Measurements from ENCODE around the gene HBG1. TPM values are rescaled to one million over a fixed set of nuclear protein-coding genes. Genes with fewer than 3 reads are reported as not detected.
"Not testable (repeated sequence)": the region's sequence is repeated elsewhere in the genome, so short reads cannot be mapped to it uniquely, and the experiment has no call there.

The HBG1 gene
- total RNA-seq, result not detected in 2 replicates

DNA sequence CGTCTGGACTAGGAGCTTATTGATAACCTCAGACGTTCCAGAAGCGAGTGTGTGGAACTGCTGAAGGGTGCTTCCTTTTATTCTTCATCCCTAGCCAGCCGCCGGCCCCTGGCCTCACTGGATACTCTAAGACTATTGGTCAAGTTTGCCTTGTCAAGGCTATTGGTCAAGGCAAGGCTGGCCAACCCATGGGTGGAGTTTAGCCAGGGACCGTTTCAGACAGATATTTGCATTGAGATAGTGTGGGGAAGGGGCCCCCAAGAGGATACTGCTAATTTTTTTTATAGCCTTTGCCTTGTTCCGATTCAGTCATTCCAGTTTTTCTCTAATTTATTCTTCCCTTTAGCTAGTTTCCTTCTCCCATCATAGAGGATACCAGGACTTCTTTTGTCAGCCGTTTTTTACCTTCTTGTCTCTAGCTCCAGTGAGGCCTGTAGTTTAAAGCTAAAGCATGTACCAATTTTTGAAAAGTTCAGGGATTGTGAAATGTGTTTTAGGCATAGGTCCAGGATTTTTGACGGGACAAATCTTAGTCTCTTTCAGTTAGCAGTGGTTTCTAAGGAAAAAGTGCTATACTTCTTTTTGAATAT, at the start of gene HBG1:
Gene HBG1 (minus strand): TSS at position 51 of the 590 bp plus-strand sequence. CDS start 53 bp downstream, outside the sequence.
- DNase-seq (ENCODE audit: low read depth in 2 of 2), result not testable (repeated sequence)

DNA sequence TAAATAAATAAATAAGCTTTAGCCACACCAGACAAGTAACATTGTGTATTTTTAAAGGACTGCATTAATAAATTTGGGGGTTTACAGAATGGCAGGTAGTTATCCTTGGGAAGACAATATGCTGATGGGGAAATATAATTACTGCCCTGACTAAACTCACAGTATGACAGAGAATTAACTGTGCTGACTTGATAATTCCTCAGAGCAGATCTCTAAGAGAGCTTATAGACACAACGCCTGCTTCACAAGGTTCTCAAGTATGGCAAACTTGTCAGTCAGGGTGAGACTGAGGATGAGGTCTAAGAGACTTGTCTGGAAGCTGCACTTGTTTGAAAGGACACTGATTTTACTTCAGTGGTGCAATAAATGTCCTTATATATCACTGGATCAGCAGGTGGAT, 48.8 kb upstream of the HBG1 start:
- DNase-seq (ENCODE audit: low read depth in 2 of 2), result no peak

DNA sequence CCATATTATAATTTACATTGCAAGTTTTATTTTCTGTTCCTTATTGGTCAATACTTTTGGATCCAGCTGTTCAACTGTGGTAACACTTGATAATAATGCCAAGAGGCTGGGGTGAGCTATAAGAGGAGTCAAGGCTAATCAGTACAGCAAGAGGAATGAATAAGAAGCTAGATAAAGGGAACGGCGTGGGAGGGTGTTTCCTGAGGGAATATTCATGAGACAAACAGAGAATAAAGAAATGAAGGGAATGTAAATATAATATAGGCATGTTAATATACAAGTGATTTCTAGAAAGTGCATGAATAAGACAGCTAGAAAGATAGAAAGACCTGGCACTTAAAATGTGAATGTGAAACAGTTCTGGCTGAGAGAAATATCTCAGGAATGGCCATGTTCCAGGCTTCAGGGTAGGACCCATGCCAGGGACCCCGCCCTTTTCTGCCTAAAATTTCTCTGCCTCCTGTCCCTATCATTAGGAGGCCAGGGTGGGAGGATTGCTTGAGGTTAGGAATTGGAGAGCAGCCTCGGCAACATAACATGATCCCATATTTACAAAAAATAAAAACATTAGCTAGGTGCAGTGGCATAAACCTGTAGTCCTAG, 48.2 kb upstream of the HBG1 start:
- no peak for DNase-seq (ENCODE audit: low read depth in 2 of 2)

DNA sequence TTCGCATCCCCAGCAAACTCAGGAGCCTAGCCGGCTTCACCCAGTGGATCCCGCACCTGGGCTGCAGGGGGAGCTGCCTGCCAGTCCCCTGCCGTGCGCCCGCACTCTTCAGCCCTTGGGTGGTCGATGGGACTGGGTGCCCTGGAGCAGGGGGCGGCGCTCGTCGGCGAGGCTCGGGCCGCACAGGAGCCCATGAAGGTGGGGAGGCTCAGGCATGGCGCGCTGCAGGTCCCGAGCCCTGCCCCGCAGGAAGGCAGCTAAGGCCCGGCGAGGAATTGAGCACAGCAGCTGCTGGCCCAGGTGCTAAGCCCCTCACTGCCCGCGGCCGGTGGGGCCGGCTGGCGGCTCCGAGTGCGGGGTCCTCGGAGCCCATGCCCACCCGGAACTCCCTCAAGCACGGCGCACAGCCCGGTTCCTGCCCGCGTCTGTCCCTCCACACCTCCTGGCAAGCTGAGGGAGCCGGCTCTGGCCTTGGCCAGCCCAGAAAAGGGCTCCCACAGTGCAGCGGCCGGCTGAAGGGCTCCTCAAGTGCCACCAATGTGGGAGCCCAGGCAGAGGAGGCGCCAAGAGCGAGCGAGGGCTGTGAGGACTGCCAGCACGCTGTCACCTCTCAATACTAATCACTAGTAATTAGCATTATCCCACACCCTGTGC, 44.8 kb upstream of the HBG1 start:
- not testable (repeated sequence) for DNase-seq (ENCODE audit: low read depth in 2 of 2)

DNA sequence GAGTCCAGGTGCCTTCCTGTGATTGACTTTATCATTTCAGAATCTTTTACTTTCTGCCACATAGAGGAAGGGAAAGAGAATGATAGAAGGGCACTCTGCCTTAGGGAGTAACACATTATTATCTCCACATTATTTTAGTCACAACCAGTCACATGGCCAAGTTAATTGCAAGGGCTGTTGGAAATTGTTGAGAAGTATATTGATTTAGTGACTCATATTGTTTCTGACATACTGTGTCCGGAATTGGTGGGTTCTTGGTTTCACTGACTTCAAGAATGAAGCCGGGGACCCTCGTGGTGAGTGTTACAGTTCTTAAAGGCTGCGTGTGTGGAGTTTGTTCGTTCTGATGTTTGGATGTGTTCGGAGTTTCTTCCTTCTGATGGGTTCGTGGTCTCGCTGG, 43.4 kb upstream of the HBG1 start:
- no peak for DNase-seq (ENCODE audit: low read depth in 2 of 2)

DNA sequence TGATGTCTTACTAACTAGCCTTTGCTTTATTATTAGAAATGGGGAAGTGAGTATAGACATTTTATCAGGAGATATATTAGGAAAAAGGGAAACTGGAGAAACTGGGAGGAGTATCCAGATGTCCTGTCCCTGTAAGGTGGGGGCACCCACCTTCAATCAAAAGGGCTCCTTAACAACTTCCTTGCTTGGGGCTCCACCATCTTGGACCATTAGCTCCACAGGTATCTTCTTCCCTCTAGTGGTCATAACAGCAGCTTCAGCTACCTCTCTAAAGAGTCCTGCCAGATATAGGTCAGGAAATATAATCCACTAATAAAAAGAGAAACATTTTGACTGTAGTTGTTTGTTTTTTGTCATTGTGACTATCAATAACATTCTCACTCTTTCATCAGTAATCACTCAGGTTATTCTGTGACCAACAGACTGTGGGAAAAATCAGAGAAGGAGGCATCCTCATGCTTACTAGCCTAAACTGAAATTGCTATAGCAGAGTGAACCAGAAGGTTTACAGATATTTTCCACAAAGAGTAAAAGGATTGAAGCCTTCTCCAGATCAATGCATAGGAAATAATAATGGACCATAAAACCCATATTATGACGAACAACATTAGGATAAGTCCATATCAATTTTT, 41.7 kb upstream of the HBG1 start:
- DNase-seq (ENCODE audit: low read depth in 2 of 2), result peak in 1 of 2 donors; percentile 40

DNA sequence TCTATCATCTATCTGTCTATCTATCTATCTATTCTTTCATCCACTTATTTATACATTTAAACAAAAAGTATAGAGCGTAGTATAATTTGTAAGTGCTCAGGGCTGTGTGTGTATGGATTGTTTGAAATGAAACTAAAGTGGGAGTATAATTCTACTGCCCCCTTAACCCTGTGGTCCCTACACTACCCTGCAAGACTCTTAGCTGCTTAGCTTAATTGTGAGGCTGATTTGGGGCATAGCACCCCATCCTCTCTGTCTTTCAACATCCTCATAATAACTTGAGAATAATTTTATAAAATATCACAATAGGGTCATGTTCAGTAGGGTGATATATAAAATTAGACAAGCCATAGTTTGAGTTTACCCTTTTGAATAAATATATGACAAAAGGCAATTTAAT, 40.4 kb upstream of the HBG1 start:
- DNase-seq (ENCODE audit: low read depth in 2 of 2), result no peak

DNA sequence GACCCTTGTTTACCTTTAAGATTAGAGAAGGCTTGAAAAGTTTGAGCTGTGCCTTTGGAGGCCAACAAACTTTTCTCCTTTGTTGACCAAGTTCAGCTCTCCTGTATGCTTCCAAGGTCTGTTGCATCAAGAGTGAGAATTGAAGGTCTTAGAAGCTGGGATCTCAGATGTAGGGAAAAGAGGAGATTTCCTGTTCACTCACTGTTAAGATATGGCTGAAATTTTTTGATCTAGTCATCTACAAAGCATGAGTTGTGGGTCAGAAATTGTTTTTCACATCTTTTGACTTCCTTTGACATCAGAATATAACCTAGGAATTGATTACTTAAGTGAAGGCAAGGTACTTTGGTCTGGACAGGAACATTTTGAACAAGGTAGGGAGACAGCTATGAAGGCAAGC, 40.0 kb upstream of the HBG1 start:
- DNase-seq (ENCODE audit: low read depth in 2 of 2), result no peak

DNA sequence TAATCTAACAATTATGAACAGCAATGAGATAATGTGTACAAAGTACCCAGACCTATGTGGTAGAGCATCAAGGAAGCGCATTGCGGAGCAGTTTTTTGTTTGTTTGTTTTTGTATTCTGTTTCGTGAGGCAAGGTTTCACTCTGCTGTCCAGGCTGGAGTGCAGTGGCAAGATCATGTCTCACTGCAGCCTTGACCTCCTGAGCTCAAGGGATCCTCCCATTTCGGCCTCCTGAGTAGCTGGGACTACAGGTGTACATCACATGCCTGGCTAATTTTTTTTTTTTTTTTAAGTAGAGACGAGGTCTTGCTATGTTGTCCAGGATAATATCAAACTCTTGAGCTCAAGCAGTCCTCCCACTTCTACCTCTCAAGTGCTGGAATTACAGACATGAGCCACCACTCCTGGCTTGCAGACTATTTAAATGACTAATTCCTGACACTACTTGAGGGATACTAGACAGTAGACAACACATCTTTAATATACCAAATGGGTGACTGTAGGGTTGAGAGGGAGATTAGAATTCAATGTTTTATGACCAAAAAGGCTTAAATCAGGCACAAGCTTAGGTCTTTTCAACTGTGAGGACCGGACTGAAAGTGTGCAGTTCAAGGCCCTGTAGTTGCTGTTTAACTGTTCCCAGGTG, 39.4 kb upstream of the HBG1 start:
- DNase-seq (ENCODE audit: low read depth in 2 of 2), result no peak

DNA sequence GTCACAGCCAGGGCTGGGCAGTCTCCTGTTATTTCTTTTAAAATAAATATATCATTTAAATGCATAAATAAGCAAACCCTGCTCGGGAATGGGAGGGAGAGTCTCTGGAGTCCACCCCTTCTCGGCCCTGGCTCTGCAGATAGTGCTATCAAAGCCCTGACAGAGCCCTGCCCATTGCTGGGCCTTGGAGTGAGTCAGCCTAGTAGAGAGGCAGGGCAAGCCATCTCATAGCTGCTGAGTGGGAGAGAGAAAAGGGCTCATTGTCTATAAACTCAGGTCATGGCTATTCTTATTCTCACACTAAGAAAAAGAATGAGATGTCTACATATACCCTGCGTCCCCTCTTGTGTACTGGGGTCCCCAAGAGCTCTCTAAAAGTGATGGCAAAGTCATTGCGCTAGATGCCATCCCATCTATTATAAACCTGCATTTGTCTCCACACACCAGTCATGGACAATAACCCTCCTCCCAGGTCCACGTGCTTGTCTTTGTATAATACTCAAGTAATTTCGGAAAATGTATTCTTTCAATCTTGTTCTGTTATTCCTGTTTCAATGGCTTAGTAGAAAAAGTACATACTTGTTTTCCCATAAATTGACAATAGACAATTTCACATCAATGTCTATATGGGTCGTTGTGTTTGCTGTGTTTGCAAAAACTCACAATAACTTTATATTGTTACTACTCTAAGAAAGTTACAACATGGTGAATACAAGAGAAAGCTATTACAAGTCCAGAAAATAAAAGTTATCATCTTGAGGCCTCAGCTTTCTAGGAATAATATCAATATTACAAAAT, 38.6 kb upstream of the HBG1 start:
- DNase-seq (ENCODE audit: low read depth in 2 of 2), result no peak

DNA sequence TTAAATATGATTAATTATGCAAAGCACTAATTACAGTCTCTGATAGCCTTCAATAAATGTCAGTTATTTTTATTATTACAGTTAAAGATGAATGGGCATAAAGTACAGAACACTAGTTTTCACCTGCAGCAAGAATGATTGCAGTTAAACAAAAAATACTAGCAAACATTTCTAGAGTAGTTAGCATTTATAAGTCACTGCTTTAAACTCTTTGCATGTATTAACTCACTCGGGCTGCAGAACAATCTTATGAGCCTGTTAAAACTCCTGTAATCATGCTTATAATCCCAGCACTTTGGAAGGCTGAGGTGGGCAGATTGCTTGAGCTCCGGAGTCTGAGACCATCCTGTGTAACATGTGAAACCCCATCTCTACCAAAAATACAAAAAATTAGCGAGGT, 37.2 kb upstream of the HBG1 start:
- DNase-seq (ENCODE audit: low read depth in 2 of 2), result no peak

DNA sequence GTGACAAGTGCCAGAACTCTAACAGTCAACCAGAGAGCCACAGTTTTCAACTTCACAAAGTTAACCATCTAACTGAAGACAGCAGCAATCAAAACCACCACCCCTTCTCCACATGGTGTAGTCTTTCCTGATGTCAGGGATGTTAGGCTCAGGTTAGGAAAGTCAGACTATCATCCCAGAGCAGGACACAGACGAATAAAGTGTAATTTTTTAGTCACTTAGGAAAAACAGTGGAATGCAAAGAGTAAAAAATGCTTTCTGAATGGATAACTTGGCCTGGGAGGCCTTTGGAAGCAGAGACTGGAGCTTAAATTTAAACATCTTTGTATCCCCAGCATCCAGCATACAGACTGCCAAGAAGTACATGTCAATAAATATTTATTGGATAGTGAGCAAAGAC, 36.7 kb upstream of the HBG1 start:
- no peak for DNase-seq (ENCODE audit: low read depth in 2 of 2)

DNA sequence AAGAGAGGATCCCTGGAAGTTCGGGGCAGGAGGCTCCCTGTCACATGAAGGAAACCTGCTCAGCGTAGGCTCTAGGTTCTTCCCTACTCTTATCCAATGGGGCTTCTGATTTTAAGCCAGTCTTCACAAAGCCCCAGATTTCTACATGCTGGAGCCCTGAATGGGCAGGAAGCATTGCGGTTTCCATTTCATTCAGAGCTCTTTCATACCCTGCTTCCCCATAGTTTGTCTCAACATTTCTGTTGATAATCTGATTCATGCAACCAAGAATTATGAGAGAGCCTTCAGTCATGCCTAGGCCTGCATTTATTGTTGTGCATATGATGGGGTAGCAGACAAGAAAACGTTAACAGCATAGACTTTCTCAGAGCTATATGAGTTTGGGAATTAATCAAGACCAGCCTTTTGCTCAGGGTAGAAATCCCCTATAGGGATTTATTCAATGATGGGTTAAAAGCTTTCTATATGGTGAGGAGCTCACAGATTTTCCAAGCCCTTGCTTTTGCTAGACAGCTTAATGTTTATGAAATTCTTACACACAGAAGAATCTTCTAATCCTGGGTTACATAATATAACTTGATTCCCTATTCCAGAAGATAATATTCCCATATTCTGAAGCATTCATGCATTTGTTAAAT, 36.2 kb upstream of the HBG1 start:
- no peak for DNase-seq (ENCODE audit: low read depth in 2 of 2)

DNA sequence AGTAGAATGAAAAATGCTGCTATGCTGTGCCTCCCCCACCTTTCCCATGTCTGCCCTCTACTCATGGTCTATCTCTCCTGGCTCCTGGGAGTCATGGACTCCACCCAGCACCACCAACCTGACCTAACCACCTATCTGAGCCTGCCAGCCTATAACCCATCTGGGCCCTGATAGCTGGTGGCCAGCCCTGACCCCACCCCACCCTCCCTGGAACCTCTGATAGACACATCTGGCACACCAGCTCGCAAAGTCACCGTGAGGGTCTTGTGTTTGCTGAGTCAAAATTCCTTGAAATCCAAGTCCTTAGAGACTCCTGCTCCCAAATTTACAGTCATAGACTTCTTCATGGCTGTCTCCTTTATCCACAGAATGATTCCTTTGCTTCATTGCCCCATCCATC, 35.0 kb upstream of the HBG1 start:
- no peak for DNase-seq (ENCODE audit: low read depth in 2 of 2)

DNA sequence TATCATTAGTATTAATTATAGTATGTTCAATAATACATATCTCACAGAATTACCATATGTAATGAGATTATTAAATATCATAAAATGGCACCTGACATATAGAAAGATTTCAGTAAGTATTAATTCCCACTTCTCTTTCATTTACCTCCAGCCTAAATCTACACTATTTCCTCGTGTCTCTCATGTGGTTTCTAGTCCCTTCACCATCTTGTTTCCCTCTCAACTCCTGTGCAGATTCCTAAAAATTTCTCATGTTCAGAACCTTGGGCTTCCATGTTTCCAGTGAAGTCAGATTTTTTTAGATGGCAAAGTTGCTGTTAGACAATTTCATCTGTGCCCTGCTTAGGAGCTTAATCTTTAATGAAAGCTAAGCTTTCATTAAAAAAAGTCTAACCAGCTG, 34.2 kb upstream of the HBG1 start:
- DNase-seq (ENCODE audit: low read depth in 2 of 2), result no peak

DNA sequence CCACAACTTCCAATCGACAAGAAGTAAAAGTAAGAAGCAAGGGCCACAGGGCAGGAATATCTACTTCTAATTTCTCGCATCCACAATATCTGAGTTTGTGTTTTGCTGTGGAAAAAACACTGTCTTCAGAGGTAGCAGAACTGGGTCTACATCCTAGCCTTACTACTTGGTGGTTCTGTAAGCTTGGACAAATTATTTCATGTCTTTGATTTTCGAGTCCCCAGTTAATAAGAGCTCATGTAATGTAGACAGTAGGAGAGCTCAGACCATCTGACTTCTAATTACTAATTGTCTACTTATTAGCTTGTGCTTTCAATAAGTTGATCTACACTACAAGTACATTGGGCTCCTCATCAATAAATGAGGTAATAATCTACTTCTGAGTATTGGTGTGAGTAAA, 33.4 kb upstream of the HBG1 start:
- DNase-seq (ENCODE audit: low read depth in 2 of 2), result no peak

DNA sequence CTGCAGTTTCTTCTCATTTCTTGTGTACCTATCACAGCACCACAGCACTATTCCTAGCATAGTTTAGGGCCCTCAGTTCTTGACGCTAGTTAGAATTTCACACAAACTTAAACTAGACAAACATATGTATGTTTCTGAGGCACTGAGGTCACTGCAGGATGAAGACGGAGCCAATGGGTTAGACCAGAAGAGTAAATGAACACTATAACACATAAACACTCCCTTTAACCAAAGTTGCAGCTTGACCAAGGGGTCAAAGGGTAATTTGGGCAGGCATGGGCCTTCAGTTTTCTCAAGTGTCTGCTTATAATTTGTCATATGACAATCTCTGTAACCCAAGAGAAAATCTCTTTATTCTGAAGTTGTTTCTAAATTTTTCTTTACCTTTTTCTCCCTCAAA, 33.0 kb upstream of the HBG1 start:
- no peak for DNase-seq (ENCODE audit: low read depth in 2 of 2)

DNA sequence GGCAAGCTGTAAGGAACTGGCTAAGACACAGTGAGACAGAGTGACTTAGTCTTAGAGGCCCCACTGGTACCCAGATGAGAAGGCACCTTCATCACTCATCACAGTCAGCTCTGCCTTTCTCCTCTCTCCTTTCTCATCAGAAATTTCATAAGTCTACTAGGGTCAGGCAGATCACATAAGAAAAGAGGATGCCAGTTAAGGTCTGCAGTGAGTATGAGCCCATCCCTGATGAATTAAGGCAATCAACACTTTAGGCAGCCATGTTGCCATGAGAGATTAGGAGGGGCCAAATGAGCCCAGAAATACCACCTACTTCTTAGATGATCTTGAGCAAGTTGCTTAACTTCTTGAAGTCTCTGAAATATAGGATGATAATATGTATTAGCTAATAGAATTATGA, 31.9 kb upstream of the HBG1 start:
- no peak for DNase-seq (ENCODE audit: low read depth in 2 of 2)

DNA sequence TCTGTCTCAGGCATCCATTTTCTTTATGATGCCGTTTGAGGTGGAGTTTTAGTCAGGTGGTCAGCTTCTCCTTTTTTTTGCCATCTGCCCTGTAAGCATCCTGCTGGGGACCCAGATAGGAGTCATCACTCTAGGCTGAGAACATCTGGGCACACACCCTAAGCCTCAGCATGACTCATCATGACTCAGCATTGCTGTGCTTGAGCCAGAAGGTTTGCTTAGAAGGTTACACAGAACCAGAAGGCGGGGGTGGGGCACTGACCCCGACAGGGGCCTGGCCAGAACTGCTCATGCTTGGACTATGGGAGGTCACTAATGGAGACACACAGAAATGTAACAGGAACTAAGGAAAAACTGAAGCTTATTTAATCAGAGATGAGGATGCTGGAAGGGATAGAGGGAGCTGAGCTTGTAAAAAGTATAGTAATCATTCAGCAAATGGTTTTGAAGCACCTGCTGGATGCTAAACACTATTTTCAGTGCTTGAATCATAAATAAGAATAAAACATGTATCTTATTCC, 31.0 kb upstream of the HBG1 start:
- peak; percentile 26 to 93 for DNase-seq (ENCODE audit: low read depth in 2 of 2)

DNA sequence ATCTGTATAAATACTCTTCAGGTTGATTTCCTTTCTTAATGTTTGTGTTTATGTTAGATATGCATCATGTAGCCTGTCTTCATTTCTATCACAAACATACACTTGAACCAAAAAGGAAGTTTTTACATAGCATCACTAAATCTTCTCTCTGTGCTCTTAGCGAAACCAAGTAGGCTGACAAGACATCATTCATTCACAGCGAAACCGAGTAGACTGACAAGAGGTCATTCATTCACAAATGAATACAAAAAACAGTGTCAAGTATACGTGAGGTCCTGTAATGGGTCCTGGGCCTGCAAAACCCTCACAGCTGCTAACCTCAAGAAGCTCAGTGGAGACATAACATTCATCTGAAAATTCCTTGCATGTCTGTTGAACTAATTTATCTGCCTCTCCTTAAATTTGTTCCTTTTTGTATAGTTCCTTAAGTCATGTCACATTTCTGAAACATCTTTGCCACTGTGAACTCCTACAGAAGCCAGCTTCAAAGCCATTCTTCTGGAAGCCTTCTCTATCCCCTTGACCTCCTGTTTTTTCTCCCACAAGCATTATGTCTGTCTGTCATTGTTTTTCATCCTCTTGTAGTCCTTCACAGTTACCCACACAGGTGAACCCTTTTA, 29.9 kb upstream of the HBG1 start:
- no peak for DNase-seq (ENCODE audit: low read depth in 2 of 2)

Data from dermis microvascular lymphatic vessel endothelial cell (primary cell).